GM12872 (cell line): ENCODE results near the gene TFF3.

ENCODE experiments used
- TF ChIP-seq, protein P1 (sequence below): IDR thresholded peaks from 3 replicates; pipeline ENCODE4 v1.5.1; 2011; ENCODE audit warnings: low read depth, mild to moderate bottlenecking, low read length, moderate library complexity; ENCODE audit not compliant: insufficient read depth

Gene TFF3

GRCh38 chr21:42358937-42359336 lies 43.7 kb upstream of the TFF3 start:
- TF ChIP-seq, protein P1, sequence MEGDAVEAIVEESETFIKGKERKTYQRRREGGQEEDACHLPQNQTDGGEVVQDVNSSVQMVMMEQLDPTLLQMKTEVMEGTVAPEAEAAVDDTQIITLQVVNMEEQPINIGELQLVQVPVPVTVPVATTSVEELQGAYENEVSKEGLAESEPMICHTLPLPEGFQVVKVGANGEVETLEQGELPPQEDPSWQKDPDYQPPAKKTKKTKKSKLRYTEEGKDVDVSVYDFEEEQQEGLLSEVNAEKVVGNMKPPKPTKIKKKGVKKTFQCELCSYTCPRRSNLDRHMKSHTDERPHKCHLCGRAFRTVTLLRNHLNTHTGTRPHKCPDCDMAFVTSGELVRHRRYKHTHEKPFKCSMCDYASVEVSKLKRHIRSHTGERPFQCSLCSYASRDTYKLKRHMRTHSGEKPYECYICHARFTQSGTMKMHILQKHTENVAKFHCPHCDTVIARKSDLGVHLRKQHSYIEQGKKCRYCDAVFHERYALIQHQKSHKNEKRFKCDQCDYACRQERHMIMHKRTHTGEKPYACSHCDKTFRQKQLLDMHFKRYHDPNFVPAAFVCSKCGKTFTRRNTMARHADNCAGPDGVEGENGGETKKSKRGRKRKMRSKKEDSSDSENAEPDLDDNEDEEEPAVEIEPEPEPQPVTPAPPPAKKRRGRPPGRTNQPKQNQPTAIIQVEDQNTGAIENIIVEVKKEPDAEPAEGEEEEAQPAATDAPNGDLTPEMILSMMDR, result no peak

DNA sequence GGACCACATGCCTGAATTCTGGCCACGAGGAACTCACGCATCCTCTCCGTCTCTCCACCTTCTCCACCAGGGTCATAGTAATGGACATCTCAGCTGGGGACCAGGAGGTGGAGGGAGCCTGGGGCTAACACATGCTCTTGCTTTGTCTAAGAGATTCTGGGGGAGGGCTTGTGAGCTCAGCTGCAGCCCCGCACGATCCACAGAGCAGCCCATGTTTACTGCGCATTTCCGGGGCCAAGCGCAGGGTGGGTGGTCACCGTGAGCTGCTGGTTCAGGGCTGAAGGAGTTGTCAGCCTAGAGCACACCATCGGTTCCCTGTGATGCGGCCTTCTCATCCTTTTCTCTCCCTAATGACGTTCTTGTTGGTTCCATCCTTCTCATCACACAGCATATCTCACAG lies 43.1 kb upstream of the TFF3 start:
- TF ChIP-seq, protein P1, result no peak

DNA sequence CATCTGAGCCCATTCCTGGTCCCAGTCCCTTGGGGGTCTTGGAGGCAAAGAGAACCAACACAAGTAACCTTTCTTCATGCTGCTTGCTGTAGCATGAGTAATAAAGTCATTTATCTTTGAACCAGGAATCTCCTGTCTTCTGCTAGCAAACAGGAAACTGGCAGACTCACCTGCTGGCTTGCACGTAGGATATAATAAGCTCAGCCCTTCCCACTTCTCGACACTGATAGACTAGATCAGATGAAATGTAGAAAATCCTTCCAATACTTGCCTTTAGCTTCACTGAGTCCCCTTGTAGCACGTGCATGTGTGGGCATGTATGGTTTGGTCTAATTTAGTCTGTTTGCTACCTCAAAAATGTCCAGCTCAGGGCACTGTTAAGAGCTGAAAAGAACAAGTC lies 42.1 kb upstream of the TFF3 start:
- TF ChIP-seq, protein P1, result no peak

GRCh38 chr21:42356650-42357049 lies 41.4 kb upstream of the TFF3 start:
- TF ChIP-seq, protein P1, result no peak

GRCh38 chr21:42356046-42356445 lies 40.8 kb upstream of the TFF3 start:
- TF ChIP-seq, protein P1, result no peak

GRCh38 chr21:42353623-42354022 lies 38.4 kb upstream of the TFF3 start:
- TF ChIP-seq, protein P1, result no peak

- TF ChIP-seq, protein P1, result no peak
These were observed 37.4 kb upstream of the TFF3 start for GRCh38 chr21:42352441-42353095.
